ENCODE results near the gene GSE1. TPM values are rescaled to one million over a fixed set of nuclear protein-coding genes. Genes with fewer than 3 reads are reported as not detected.

The GSE1 gene
- total RNA-seq, 4 donors from 2014 or later: 100 to 139 (median 120) TPM

DNA sequence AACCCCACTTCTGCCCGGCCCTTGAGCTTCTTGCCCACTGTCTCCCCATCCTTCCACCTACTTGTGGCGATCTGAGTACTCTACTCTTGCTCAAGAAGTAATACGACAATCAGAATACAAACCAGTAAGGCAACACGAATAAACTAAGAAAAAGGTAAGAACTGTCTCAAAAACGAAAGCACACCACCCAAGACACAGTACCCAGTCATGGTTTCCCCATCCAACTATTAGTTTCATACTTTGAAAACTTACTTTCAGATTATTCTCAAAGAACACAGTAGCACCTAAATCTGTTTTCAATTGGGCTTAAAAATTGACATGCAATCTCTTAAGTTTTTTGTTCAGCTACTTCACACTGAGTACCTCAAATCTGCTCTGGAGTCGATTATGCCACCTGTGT is 61.7 kb downstream of the GSE1 start:
- H3K36me3 ChIP-seq: peaks cover 0 to 42% (median 13%) of the 10 kb centered on the region in 4 donors
- TF ChIP-seq EP300 (IDR thresholded peaks at IDR 0.05; ENCODE audit: low read depth) (no peak), POLR2A (IDR thresholded peaks at IDR 0.05) (no peak), CTCF (IDR thresholded peaks at IDR 0.05) (no peak), POLR2AphosphoS5 (IDR thresholded peaks at IDR 0.05) (no peak)
- peak overlapping the region in 2 of 4 donors; percentile 9 to 51 for H3K27ac ChIP-seq
- no peaks in the 10 kb centered on the region for H3K9me3 ChIP-seq
- no peak overlapping the region for H3K4me3 ChIP-seq
- in situ Hi-C loops (cut with MboI; ENCODE audit: low pct_ligation_motif_present in 1 of 4, low pct_unique_long_range_greater_than_20kb in 1 of 4, low sequenced_read_pairs in 3 of 4): no loop called here
- H3K4me1 ChIP-seq: peaks cover 0 to 33% (median 16%) of the 10 kb centered on the region in 4 donors
- no peaks in the 10 kb centered on the region for H3K27me3 ChIP-seq
- intact Hi-C loops (cut with DNase I; ENCODE audit: low total_unique reads): no loop called here
- no peak for DNase-seq
- WGBS, 2 donors (ENCODE audit: low coverage in 1 of 2): 81 to 88% methylated on average over 6 of the region's 6 CpGs

DNA sequence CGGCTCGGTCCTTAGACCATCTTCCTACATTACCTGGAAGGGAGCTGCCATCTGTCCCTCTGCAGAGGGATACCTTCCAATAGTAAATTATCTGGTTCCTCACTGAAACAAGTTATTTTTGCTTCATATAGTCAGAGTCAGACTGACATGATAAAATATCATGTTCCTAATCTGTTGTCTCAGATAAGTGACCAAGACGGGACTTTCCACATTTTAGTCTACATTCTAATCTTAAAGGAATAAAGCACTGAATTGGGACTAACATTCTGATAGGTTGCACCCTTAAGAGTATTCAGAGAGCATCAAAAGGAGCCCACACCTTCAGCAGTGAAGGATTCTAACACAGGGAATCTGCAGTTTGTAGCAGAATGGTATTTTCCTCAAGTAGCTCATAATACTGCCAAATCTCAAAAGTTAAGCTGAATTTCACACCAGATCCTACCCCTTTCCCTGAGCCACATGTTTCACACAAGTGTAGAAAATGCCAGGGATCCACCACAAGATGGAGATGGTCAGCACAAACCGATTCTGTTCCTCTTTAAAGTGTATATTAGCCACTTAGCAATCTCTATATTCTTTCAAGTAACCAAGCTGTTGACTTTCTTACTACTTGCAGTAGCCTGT is 62.2 kb downstream of the GSE1 start:
- intact Hi-C loops (cut with DNase I; ENCODE audit: low total_unique reads): no loop called here
- Histone ChIP-seq H3K4me3 (no peak overlapping the region), H3K36me3 (peaks cover 0 to 37% (median 13%) of the 10 kb centered on the region in 4 donors), H3K27me3 (no peaks in the 10 kb centered on the region), H3K4me1 (peaks cover 0 to 38% (median 19%) of the 10 kb centered on the region in 4 donors), H3K9me3 (no peaks in the 10 kb centered on the region), H3K27ac (peak overlapping the region in 1 of 4 donors; percentile 10)
- WGBS, 2 donors (ENCODE audit: low coverage in 1 of 2): 51 to 61% methylated on average over 3 to 4 of the region's 4 CpGs
- TF ChIP-seq POLR2AphosphoS5 (IDR thresholded peaks at IDR 0.05) (no peak), CTCF (IDR thresholded peaks at IDR 0.05) (peak in 3 of 5 experiments; percentile 30 to 35 (median 35)), EP300 (IDR thresholded peaks at IDR 0.05; ENCODE audit: low read depth) (no peak), POLR2A (IDR thresholded peaks at IDR 0.05) (no peak)
- in situ Hi-C loops (cut with MboI; ENCODE audit: low pct_ligation_motif_present in 1 of 4, low pct_unique_long_range_greater_than_20kb in 1 of 4, low sequenced_read_pairs in 3 of 4): no loop called here
- DNase-seq: no peak

DNA sequence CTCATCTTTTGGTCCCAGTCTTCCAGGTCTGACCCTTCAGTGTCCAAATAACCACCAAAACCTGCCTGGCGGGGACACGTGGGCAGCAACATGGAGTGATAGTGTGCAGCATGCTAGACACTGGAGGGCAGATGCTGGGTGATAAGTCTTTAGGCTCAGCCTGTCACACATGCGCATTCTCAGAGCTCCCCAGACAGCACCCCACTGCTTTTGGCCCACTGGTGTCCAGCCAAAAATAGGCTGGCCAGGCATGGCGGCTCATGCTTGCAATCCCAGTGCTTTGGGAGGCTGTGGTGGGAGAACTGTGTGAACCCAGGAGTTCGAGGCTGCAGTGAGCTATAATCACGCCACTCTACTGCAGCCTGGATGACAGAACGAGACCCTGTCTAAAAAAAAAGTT is 63.3 kb downstream of the GSE1 start:
- TF ChIP-seq EP300 (IDR thresholded peaks at IDR 0.05; ENCODE audit: low read depth): no peak
- TF ChIP-seq POLR2AphosphoS5 (IDR thresholded peaks at IDR 0.05): no peak
- no peak for TF ChIP-seq POLR2A (IDR thresholded peaks at IDR 0.05)
- no peak for TF ChIP-seq CTCF (IDR thresholded peaks at IDR 0.05)
- Histone ChIP-seq H3K4me3 (no peak overlapping the region), H3K27ac (no peak overlapping the region), H3K9me3 (no peaks in the 10 kb centered on the region), H3K4me1 (peaks cover 0 to 49% (median 24%) of the 10 kb centered on the region in 4 donors), H3K27me3 (no peaks in the 10 kb centered on the region), H3K36me3 (peaks cover 0 to 30% (median 10%) of the 10 kb centered on the region in 4 donors)
- 94% methylated on average over 7 of the region's 7 CpGs; no CpG with 5 or more reads in 1 of the 2 donors for whole genome bisulfite sequencing, 2 donors (ENCODE audit: low coverage in 1 of 2)
- in situ Hi-C loops (cut with MboI; ENCODE audit: low pct_ligation_motif_present in 1 of 4, low pct_unique_long_range_greater_than_20kb in 1 of 4, low sequenced_read_pairs in 3 of 4) (no loop called here), intact Hi-C loops (cut with DNase I; ENCODE audit: low total_unique reads) (no loop called here)
- no peak for DNase-seq

DNA sequence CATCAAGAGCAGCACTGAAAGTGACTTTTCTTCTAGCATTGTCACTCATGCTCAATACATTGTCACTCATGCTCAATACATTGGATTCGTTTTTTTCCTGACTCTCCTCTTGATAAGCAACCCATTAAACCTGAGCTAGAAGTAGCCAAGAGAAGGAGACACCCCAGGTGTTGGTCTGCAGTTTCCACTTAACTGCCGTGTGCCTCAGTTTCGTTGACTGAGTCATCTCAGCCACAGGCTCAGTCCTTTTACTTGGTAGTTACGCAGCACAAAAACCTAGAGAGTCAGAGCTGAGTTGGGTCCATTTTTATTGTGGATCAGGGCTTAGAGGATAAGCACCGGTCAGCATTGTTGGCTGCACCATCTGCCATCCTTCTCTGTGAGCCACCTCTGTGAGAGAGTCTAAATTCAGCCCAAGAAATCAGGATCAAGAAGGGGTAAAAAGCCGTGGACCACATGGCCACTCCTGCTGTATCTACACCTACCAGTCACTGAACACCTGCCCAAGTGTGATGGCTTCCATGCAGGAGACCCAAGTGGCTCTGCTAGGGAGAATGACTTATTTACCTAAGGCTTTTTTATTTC is 64.4 kb downstream of the GSE1 start:
- in situ Hi-C loops (cut with MboI; ENCODE audit: low pct_ligation_motif_present in 1 of 4, low pct_unique_long_range_greater_than_20kb in 1 of 4, low sequenced_read_pairs in 3 of 4): no loop called here
- 76 to 80% methylated on average over 3 to 6 of the region's 6 CpGs for WGBS, 2 donors (ENCODE audit: low coverage in 1 of 2)
- intact Hi-C loops (cut with DNase I; ENCODE audit: low total_unique reads): no loop called here
- no peak for DNase-seq
- Histone ChIP-seq H3K36me3 (peaks cover 0 to 25% (median 6%) of the 10 kb centered on the region in 4 donors), H3K4me3 (no peak overlapping the region), H3K9me3 (no peaks in the 10 kb centered on the region), H3K27me3 (no peaks in the 10 kb centered on the region), H3K4me1 (peaks cover 0 to 49% (median 24%) of the 10 kb centered on the region in 4 donors), H3K27ac (no peak overlapping the region)
- TF ChIP-seq POLR2AphosphoS5 (IDR thresholded peaks at IDR 0.05): no peak
- no peak for TF ChIP-seq CTCF (IDR thresholded peaks at IDR 0.05)
- no peak for TF ChIP-seq POLR2A (IDR thresholded peaks at IDR 0.05)
- TF ChIP-seq EP300 (IDR thresholded peaks at IDR 0.05; ENCODE audit: low read depth): no peak
